ENCODE results near the gene TIA1. TPM values are rescaled to one million over a fixed set of nuclear protein-coding genes. Genes with fewer than 3 reads are reported as not detected.
A peak's percentile ranks its signal among the peaks of the same experiment; 100 is the strongest.
"Not testable (repeated sequence)": the region's sequence is repeated elsewhere in the genome, so short reads cannot be mapped to it uniquely, and the experiment has no call there.

The TIA1 gene
- polyA plus RNA-seq, 1 experiment, result 192 TPM

DNA sequence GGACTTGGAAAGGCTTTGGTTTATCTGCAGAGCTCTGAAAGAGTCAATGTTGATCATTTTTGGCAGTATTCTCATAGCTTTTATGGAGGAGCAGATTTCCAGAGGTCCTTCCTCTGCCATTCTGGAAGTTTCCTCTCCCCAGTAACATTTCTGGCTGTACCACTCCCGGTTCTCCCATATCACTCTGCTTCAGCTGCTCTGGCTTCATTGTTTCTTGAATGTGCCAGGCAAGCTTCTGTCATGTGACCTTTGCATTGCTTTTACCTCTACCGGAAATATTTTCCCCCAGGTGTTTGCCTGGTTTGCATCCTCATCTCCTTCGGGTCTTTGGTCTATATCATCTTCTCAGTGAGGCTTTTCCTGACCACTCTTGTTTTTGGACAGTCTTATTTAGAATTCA lies 21.9 kb upstream of the TIA1 start:
- ChIA-PET CTCF (interaction anchor here (0.7 kb wide), 1 partner anchor 11 kb away, joined by 8 read pairs; no protein-coding TSS in a partner anchor), POLR2A (no interaction called here)
- TF ChIP-seq, protein P1, sequence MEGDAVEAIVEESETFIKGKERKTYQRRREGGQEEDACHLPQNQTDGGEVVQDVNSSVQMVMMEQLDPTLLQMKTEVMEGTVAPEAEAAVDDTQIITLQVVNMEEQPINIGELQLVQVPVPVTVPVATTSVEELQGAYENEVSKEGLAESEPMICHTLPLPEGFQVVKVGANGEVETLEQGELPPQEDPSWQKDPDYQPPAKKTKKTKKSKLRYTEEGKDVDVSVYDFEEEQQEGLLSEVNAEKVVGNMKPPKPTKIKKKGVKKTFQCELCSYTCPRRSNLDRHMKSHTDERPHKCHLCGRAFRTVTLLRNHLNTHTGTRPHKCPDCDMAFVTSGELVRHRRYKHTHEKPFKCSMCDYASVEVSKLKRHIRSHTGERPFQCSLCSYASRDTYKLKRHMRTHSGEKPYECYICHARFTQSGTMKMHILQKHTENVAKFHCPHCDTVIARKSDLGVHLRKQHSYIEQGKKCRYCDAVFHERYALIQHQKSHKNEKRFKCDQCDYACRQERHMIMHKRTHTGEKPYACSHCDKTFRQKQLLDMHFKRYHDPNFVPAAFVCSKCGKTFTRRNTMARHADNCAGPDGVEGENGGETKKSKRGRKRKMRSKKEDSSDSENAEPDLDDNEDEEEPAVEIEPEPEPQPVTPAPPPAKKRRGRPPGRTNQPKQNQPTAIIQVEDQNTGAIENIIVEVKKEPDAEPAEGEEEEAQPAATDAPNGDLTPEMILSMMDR (IDR thresholded peaks at IDR 0.05; ENCODE audit: low read depth, low read length), result no peak

DNA sequence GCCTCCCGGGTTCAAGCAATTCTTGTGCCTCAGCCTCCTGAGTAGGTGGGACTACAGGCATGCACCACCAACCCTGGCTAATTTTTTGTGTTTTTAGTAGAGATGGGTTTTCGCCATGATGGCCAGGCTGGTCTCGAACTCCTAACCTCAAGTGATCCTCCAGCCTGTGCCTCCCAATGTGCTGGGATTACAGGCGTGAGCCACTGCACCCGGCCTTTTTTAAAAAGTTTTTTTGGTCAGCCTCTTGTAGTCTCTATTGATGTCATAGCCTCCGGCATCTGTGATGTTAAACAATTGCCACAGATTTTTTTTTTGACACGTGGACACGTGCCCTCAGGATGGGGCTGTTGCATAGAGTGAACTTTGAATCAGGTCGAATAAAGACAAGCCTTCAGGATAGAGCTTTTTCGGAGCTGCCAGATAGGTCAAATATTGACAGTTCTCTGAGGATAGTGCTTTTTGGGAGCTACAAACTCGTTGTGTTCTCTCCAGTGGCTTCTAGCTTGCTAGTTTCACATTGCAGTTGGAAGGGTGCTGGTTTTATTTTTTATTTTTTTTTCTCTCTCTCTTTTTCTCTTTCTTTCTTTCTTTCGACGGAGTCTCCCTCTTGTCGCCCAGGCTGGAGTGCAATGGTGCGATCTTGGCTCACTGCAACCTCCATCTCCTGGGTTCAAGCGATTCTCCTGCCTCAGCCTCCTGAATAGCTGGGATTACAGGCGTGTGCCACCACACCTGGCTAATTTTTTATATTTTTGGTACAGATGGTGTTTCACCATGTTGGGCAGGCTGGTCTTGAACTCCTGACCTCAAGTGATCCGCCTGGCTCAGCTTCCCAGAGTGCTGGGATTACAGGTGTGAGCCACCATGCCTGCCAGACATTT lies 21.2 kb upstream of the TIA1 start:
- H3K27ac ChIP-seq (ENCODE audit: low read depth, low read length); POLR2A ChIA-PET; H3K9me3 ChIP-seq (ENCODE audit: control insufficient read depth, insufficient read depth, low read length); CTCF ChIA-PET; H3K4me3 ChIP-seq (ENCODE audit: low read depth, low read length); H3K27me3 ChIP-seq (ENCODE audit: control insufficient read depth, insufficient read depth, low read length); DNase-seq (ENCODE audit: low read depth, low spot score): not testable (repeated sequence)

More for the DNA sequence above, 21.9 kb upstream of the TIA1 start:
- Histone ChIP-seq H3K27ac (ENCODE audit: low read depth, low read length) (no peak overlapping the region), H3K4me3 (ENCODE audit: low read depth, low read length) (no peak overlapping the region), H3K9me3 (ENCODE audit: control insufficient read depth, insufficient read depth, low read length) (peaks cover 4% of the 10 kb centered on the region; the same call in 1 of the 2 replicates), H3K27me3 (ENCODE audit: control insufficient read depth, insufficient read depth, low read length) (no peaks in the 10 kb centered on the region)
- DNase-seq (ENCODE audit: low read depth, low spot score), result no peak

DNA sequence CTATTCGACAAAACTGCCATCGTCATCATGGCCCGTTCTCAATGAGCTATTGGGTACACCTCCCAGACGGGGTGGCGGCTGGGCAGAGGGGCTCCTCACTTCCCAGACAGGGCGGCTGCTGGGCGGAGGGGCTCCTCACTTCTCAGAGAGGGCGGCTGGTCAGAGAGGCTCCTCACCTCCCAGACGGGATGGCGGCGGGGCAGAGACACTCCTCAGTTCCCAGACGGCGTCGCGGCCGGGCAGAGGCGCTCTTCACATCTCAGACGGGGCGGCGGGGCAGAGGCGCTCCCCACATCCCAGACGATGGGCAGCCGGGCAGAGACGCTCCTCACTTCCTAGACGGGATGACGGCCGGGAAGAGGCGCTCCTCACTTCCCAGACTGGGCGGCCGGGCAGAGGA lies 18.5 kb upstream of the TIA1 start:
- DNase-seq (ENCODE audit: low read depth, low spot score); H3K27ac ChIP-seq (ENCODE audit: low read depth, low read length); H3K4me3 ChIP-seq (ENCODE audit: low read depth, low read length); POLR2A ChIA-PET; CTCF ChIA-PET; H3K9me3 ChIP-seq (ENCODE audit: control insufficient read depth, insufficient read depth, low read length); H3K27me3 ChIP-seq (ENCODE audit: control insufficient read depth, insufficient read depth, low read length): not testable (repeated sequence)

DNA sequence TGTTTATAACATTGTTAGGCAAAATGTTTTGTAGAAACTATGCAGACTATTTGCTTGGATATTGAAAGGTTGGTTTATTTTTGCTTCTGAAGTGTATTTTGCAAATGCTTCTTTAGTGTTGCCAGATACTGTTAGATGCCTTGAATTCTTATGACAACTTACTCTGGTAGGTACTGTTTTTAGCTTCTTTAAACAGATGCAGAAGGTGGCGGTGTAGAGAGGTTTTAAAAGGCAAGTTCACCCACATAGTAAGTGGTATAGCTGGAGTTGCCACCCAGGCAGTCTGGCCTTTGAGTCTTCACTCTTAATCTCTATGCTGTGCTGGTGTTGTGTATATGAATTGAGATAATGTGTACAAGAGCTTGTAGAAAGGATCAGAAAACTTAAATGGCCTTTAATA lies 13.1 kb upstream of the TIA1 start:
- Histone ChIP-seq H3K9me3 (ENCODE audit: control insufficient read depth, insufficient read depth, low read length) (no peaks in the 10 kb centered on the region), H3K27me3 (ENCODE audit: control insufficient read depth, insufficient read depth, low read length) (no peaks in the 10 kb centered on the region), H3K27ac (ENCODE audit: low read depth, low read length) (no peak overlapping the region), H3K4me3 (ENCODE audit: low read depth, low read length) (no peak overlapping the region)
- CTCF ChIA-PET, result no interaction called here
- POLR2A ChIA-PET, result no interaction called here
- no peak for DNase-seq (ENCODE audit: low read depth, low spot score)
- TF ChIP-seq, protein P1 (IDR thresholded peaks at IDR 0.05; ENCODE audit: low read depth, low read length), result no peak

DNA sequence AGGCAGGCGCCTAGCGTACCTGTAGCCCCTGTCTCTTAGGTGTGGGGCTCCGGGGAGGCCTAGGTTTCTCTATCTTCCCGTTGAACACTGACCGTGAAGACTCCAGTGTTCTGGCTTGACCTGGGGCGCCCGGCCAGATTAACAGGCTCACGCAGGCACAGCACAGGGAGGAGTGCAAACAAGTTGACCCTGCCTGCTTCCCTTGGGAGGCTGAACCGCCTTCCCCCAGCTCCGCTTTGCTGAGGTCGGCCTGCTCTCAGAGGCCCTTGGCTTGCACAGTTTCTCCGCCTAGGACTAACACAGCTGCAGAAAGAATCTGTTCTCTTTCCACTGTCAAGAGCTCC lies 10.1 kb upstream of the TIA1 start:
- CTCF ChIA-PET, result interaction anchor here (0.8 to 0.9 kb wide), 2 partner anchors 9 to 44 kb away, joined by 3 read pairs; no protein-coding TSS in a partner anchor
- peak overlapping the region; percentile 77 for H3K4me3 ChIP-seq (ENCODE audit: low read depth, low read length)
- H3K9me3 ChIP-seq (ENCODE audit: control insufficient read depth, insufficient read depth, low read length), result no peaks in the 10 kb centered on the region
- TF ChIP-seq, protein P1 (IDR thresholded peaks at IDR 0.05; ENCODE audit: low read depth, low read length), result no peak
- no peak for DNase-seq (ENCODE audit: low read depth, low spot score)
- POLR2A ChIA-PET, result interaction anchor here (0.6 to 2.5 kb wide), 4 partner anchors 9 to 68 kb away, joined by 4 to 16 read pairs (median 10); partner anchors contain the start of genes C2orf42, SNRPG and TIA1
- H3K27ac ChIP-seq (ENCODE audit: low read depth, low read length), result peak overlapping the region; percentile 11
- H3K27me3 ChIP-seq (ENCODE audit: control insufficient read depth, insufficient read depth, low read length), result no peaks in the 10 kb centered on the region

DNA sequence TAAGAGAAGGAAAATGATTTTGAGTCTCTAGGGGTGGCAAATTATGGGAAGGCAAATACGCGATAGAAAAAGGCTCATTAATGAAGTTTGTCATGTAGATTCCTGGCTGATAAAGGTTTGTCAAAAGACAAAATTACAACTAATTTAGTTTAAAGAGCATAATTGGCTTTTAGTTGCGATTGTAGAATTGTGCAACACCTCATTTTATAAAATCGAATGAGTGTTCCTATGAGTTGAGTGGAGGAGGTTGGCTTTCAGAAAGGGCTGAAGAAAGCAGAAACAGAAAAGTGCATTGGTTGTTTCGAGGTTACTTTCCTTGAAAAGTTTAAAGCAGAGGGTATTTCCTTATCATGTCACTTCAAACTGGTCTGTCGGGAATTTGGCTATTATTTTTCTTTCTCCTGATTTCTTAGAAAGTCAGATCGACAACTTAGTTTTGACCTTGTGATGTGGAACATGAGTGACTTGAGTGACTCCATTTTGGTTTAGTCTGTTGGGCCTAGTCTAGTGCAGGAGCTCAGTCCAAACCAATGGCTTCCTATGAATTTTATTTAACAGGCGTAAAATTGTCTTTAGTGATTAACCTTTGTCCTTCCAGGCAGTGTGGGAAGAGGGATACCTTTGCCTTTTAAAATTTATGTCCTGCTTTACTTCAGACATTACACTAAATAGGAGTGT lies 7.3 kb upstream of the TIA1 start:
- TF ChIP-seq, protein P1 (IDR thresholded peaks at IDR 0.05; ENCODE audit: low read depth, low read length), result no peak
- H3K27ac ChIP-seq (ENCODE audit: low read depth, low read length), result no peak overlapping the region
- no peaks in the 10 kb centered on the region for H3K27me3 ChIP-seq (ENCODE audit: control insufficient read depth, insufficient read depth, low read length)
- H3K9me3 ChIP-seq (ENCODE audit: control insufficient read depth, insufficient read depth, low read length), result no peaks in the 10 kb centered on the region
- no peak overlapping the region for H3K4me3 ChIP-seq (ENCODE audit: low read depth, low read length)
- no peak for DNase-seq (ENCODE audit: low read depth, low spot score)
- CTCF ChIA-PET, result no interaction called here
- POLR2A ChIA-PET, result no interaction called here

All from AG04450 (cell line).